Panc1 (cell line): ENCODE measurements around the gene RASD1. TPM values are rescaled to one million over a fixed set of nuclear protein-coding genes. Genes with fewer than 3 reads are reported as not detected.
"Not testable (repeated sequence)": the region's sequence is repeated elsewhere in the genome, so short reads cannot be mapped to it uniquely, and the experiment has no call there.

Source experiments
- ATAC-seq: fragments of 200-7000 bp; cut with Tn5 transposase; 2 replicates; pipeline ENCODE4 v1.9.1; 2020; ENCODE audit warnings: mild to moderate bottlenecking, moderate library complexity
- BruUV-seq: library from RNA; stranded (reverse); fragments of 400-500 nt; replicated peaks from 2 replicates; lab custom pipeline; 2021; lab: Mats Ljungman, UMichigan
- CTCF ChIA-PET: fragments of 300-600 bp; sonication (Branson Sonifier 250); formaldehyde crosslinking; loops from one replicate; lab custom pipeline; 2022; ENCODE audit warnings: antibody characterized with exemption; lab: Charles Lee
- POLR2A ChIA-PET: fragments of 300-600 bp; sonication (Branson Sonifier 250); formaldehyde crosslinking; loops from one replicate; lab custom pipeline; 2022; ENCODE audit warnings: antibody characterized with exemption; lab: Charles Lee
- DNase-seq: peaks from one replicate; pipeline ENCODE4 v3.0.0-alpha.2; 2010; ENCODE audit warnings: low read depth, low spot score
- H3K27ac ChIP-seq: 2 replicates; pipeline ENCODE4 v1.5.1; 2011; ENCODE audit warnings: mild to moderate bottlenecking, low read length, inconsistent platforms
- H3K27me3 ChIP-seq: fragments of 200-500 bp; sonication (Bioruptor generic); 2 replicates; pipeline ENCODE4 v1.6.0; 2014; ENCODE audit warnings: low read length, inconsistent platforms; ENCODE audit not compliant: control insufficient read depth, insufficient read depth
- H3K36me3 ChIP-seq: fragments of 200-500 bp; sonication (Bioruptor generic); 2 replicates; pipeline ENCODE4 v1.5.1; 2014; ENCODE audit warnings: inconsistent platforms, mild to moderate bottlenecking, low read length, moderate library complexity; ENCODE audit not compliant: control insufficient read depth, insufficient read depth
- H3K4me1 ChIP-seq: 2 replicates; pipeline ENCODE4 v1.5.1; 2011; ENCODE audit warnings: inconsistent platforms, mild to moderate bottlenecking, low read length, moderate library complexity; ENCODE audit not compliant: control insufficient read depth, insufficient read depth
- H3K4me3 ChIP-seq, 2 experiments: 2 replicates each; pipeline ENCODE4 v1.5.1; 2011 to 2012; ENCODE audit warnings: low read depth in 2 of 2, low read length in 2 of 2, mild to moderate bottlenecking in 2 of 2, inconsistent platforms in 1 of 2, moderate library complexity in 1 of 2
- H3K9me3 ChIP-seq: fragments of 200-500 bp; sonication (Bioruptor generic); 2 replicates; pipeline ENCODE4 v1.5.1; 2014; ENCODE audit warnings: low read depth, mild to moderate bottlenecking, inconsistent platforms, low read length, moderate library complexity; ENCODE audit not compliant: control insufficient read depth, insufficient read depth
- CTCF ChIP-seq: fragments of 450-650 bp; IDR thresholded peaks from 2 replicates; pipeline ENCODE4 v1.5.1; 2017; ENCODE audit warnings: mild to moderate bottlenecking
- POLR2AphosphoS5 ChIP-seq: IDR thresholded peaks from 2 replicates; pipeline ENCODE4 v1.6.1; 2012; ENCODE audit warnings: mild to moderate bottlenecking, low read depth, low read length, moderate library complexity
- REST ChIP-seq, 2 experiments: IDR thresholded peaks; 2 replicates each; pipeline ENCODE4 v1.6.1; 2011 to 2012; ENCODE audit warnings: low read depth in 2 of 2, control low read depth in 1 of 2, low read length in 1 of 2, mild to moderate bottlenecking in 1 of 2, moderate library complexity in 1 of 2; ENCODE audit not compliant: insufficient read depth in 1 of 2
- SIN3A ChIP-seq: IDR thresholded peaks from 2 replicates; pipeline ENCODE4 v1.6.1; 2012; ENCODE audit warnings: low read depth, mild to moderate bottlenecking, low read length, moderate library complexity, borderline replicate concordance; ENCODE audit not compliant: insufficient read depth
- TCF7L2 ChIP-seq: IDR thresholded peaks from 2 replicates; pipeline ENCODE4 v1.6.1; 2011; ENCODE audit warnings: mild to moderate bottlenecking, low read depth, low read length, inconsistent platforms
- in situ Hi-C: cut with HindIII; loops from 2 replicates; pipeline ENCODE4 v1.10.0; 2016; ENCODE audit warnings: low sequenced_read_pairs, low pct_unique_long_range_greater_than_20kb
- intact Hi-C: fragments of 100-400 bp; cut with micrococcal nuclease; formaldehyde crosslinking; loops from one replicate; pipeline ENCODE4 v1.10.0; 2022; ENCODE audit not compliant: unreplicated experiment
- total RNA-seq: library from RNA; stranded (reverse); gene quantifications from one replicate; pipeline ENCODE4 v1.2.1, GENCODE V29; 2021; ENCODE audit not compliant: unreplicated experiment

RASD1 gene
- total RNA-seq, 1 experiment from 2014 or later = 1.7 TPM

DNA sequence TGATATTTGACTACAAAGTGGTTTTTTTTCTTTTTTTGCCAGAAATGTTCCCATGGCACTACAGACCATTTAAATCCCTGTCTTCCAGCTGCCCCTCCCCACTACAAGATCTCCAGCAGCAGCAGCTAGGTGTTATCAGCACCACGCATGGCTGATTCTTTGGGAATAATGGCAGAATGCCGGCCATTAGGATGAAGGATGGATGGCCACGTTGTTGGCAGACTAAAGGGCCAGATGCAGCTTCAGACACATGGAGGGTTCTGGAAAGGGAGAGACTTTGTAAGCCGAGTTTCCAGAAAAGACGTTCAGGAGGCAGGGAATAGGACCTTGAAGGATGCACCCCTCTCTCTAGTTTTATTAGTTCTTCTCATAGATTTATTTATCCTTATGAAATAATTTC lies 29.7 kb downstream of the RASD1 start:
- ChIA-PET POLR2A (interaction anchor here (0.6 kb wide), 1 partner anchor 29 kb away, joined by 8 read pairs; no protein-coding TSS in a partner anchor), CTCF (no interaction called here)
- no TSS peak for BruUV-seq
- in situ Hi-C loops = no loop called here
- intact Hi-C loops = no loop called here
- no peak overlapping the region for H3K27ac ChIP-seq
- H3K9me3 ChIP-seq = no peaks in the 10 kb centered on the region
- no peaks in the 10 kb centered on the region for H3K4me1 ChIP-seq
- no peak for TF ChIP-seq SIN3A
- no peak for TF ChIP-seq POLR2AphosphoS5
- TF ChIP-seq CTCF = no peak
- no peak for TF ChIP-seq REST (IDR thresholded peaks at IDR 0.05; ENCODE audit: insufficient read depth in 1 of 2, low read depth in 2 of 2, low read length in 1 of 2)
- TF ChIP-seq TCF7L2 = no peak
- H3K36me3 ChIP-seq = no peaks in the 10 kb centered on the region
- no peaks in the 10 kb centered on the region; the same call in 1 of the 2 replicates for H3K27me3 ChIP-seq
- ATAC-seq (no peak), DNase-seq (no peak)
- H3K4me3 ChIP-seq = no peak overlapping the region

- CTCF ChIA-PET, POLR2A ChIA-PET, H3K9me3 ChIP-seq, in situ Hi-C loops, ATAC-seq, intact Hi-C loops, H3K4me1 ChIP-seq, H3K4me3 ChIP-seq, H3K27me3 ChIP-seq, H3K36me3 ChIP-seq, DNase-seq, H3K27ac ChIP-seq, BruUV-seq: not testable (repeated sequence)
Observed at GRCh38 chr17:17465878-17466277, 30.3 kb downstream of the RASD1 start.

DNA sequence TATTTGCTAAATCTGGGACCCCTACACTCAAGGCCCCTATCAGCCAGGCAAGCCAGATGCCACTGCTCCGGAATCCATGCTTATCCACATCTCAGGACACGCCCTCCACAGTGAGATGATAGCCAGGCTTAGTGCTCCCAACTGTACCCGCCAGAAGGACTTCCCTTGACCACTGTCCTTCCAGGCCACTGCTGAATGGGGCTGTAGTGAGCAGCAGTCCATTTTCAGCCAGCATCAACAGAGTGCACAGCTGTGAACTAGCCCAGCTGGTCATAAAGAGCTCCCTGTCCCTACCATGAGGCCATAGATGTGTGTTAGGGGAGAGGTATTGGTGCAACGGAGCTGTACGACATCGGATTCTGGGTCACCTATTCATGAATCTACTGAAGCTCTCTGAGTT lies 32.4 kb downstream of the RASD1 start:
- DNase-seq (no peak), ATAC-seq (no peak)
- no peaks in the 10 kb centered on the region for H3K4me1 ChIP-seq
- ChIA-PET POLR2A (no interaction called here), CTCF (no interaction called here)
- BruUV-seq = no TSS peak
- TF ChIP-seq TCF7L2 (no peak), REST (IDR thresholded peaks at IDR 0.05; ENCODE audit: insufficient read depth in 1 of 2, low read depth in 2 of 2, low read length in 1 of 2) (no peak), SIN3A (no peak), CTCF (no peak)
- no peak overlapping the region for H3K27ac ChIP-seq
- peaks cover 2% of the 10 kb centered on the region for H3K27me3 ChIP-seq
- no peak overlapping the region for H3K4me3 ChIP-seq
- in situ Hi-C loops (no loop called here), intact Hi-C loops (no loop called here)
- no peaks in the 10 kb centered on the region for H3K9me3 ChIP-seq
- no peaks in the 10 kb centered on the region for H3K36me3 ChIP-seq
